ENCODE data around the gene GRIK2.
A peak's percentile ranks its signal among the peaks of the same experiment; 100 is the strongest.

GRIK2 gene

GRCh38 chr6:102023977-102024657 lies 630.6 kb downstream of the GRIK2 start:
- no peak for TF ChIP-seq CTCF (conservative IDR thresholded peaks at IDR 0.05)
- peak overlapping the region; percentile 43 for H3K27ac ChIP-seq

GRCh38 chr6:102026649-102027048 lies 633.1 kb downstream of the GRIK2 start:
- no peak for TF ChIP-seq CTCF (conservative IDR thresholded peaks at IDR 0.05)
- H3K27ac ChIP-seq = no peak overlapping the region

- TF ChIP-seq CTCF (conservative IDR thresholded peaks at IDR 0.05) = no peak
- no peak overlapping the region for H3K27ac ChIP-seq
Observed at GRCh38 chr6:102028176-102028575, 634.7 kb downstream of the GRIK2 start.

DNA sequence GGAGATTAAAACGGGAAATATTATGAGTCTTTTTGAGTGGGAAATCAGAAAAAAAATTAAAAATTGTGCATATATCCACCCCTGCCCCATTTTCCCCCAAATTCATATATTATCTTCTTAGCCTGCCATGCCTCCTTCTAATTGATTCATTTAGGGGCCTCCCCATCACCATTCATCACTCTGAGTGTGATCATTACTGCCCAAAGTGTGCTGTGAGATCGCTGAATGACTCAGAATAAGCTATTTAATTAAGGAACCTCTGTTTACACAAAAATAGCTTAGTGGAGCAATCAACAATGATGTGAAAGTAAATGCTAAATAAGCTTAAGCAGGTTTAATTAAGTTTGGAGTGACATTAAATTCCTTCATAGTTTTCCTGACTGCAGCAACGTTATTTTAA lies 645.5 kb downstream of the GRIK2 start:
- no peak for TF ChIP-seq CTCF (conservative IDR thresholded peaks at IDR 0.05)
- no peak overlapping the region for H3K27ac ChIP-seq

DNA sequence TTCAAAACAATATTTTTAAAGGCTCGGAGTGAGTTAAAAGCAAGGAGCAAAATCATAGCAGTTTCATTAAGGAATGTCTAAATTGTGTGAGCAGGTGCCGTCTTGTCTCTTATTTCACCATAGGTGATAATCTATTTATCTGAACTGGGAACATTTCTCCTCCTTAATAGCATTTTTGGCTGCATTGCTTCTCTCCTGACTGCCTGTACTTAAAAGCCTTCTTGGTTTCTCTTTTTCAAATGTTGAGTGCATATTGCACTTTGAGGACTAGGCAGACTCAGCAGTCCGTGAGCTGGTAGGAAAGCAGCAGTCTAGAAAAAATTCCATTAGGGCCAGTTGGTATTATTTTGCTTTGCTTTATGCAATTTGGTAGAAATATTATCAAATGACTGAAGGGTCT lies 645.9 kb downstream of the GRIK2 start:
- TF ChIP-seq CTCF (conservative IDR thresholded peaks at IDR 0.05) = no peak
- H3K27ac ChIP-seq = no peak overlapping the region

- no peak overlapping the region for H3K27ac ChIP-seq
- no peak for TF ChIP-seq CTCF (conservative IDR thresholded peaks at IDR 0.05)
Observed at GRCh38 chr6:102051001-102051400, 657.5 kb downstream of the GRIK2 start.

DNA sequence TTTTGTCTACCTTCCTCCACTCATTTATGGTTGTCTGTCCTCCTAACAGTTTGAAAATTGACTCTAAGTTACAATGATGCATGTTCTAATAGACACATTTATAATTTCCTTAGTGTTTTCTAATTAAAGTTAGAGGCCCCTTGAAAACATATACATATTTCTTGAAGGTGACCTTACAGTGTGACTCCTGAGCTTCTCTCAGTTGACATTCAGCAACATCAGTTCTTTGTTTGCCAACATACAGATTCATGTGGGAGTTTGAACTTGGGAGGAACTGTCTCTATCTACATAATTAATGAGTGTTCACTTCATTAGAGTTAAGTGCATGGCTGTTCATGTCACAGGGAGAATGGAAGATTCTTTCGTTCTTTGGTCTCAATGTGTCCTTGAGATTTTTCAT lies 658.2 kb downstream of the GRIK2 start:
- H3K27ac ChIP-seq = no peak overlapping the region
- TF ChIP-seq CTCF (conservative IDR thresholded peaks at IDR 0.05) = no peak
